ENCODE data around the gene RPL13.

RPL13 gene

GRCh38 chr16:89599902-89600301 is 39.4 kb downstream of the RPL13 start:
- TF ChIP-seq, protein P1, sequence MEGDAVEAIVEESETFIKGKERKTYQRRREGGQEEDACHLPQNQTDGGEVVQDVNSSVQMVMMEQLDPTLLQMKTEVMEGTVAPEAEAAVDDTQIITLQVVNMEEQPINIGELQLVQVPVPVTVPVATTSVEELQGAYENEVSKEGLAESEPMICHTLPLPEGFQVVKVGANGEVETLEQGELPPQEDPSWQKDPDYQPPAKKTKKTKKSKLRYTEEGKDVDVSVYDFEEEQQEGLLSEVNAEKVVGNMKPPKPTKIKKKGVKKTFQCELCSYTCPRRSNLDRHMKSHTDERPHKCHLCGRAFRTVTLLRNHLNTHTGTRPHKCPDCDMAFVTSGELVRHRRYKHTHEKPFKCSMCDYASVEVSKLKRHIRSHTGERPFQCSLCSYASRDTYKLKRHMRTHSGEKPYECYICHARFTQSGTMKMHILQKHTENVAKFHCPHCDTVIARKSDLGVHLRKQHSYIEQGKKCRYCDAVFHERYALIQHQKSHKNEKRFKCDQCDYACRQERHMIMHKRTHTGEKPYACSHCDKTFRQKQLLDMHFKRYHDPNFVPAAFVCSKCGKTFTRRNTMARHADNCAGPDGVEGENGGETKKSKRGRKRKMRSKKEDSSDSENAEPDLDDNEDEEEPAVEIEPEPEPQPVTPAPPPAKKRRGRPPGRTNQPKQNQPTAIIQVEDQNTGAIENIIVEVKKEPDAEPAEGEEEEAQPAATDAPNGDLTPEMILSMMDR (conservative IDR thresholded peaks at IDR 0.05; ENCODE audit: low read depth, low read length) = no peak
- DNase-seq (ENCODE audit: low read depth) = no peak
- H3K4me3 ChIP-seq (ENCODE audit: low read depth, low read length) = no peak overlapping the region

DNA sequence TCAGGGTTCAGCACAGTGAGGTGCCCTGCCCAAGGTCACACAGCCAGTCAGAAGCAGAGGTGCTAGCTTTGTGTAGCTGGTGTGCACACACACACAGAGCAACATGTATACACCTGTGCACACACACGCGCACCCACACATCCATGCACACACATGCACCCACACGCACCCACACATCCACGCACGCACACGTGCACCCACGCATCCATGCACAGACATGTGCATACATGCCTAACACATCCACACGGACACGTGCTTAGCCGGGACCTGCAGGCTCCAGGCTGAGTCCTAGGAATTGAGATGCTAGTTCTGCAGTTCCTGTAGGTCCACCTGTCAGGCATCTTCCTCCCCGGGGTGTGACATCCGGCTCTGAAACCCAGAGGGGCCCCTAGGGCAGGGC is 39.9 kb downstream of the RPL13 start:
- no peak overlapping the region for H3K4me3 ChIP-seq (ENCODE audit: low read depth, low read length)
- DNase-seq (ENCODE audit: low read depth) = no peak
- TF ChIP-seq, protein P1 (conservative IDR thresholded peaks at IDR 0.05; ENCODE audit: low read depth, low read length) = no peak

GRCh38 chr16:89600956-89601355 is 40.5 kb downstream of the RPL13 start:
- no peak overlapping the region for H3K4me3 ChIP-seq (ENCODE audit: low read depth, low read length)
- TF ChIP-seq, protein P1 (conservative IDR thresholded peaks at IDR 0.05; ENCODE audit: low read depth, low read length) = no peak
- peak; percentile 55 for DNase-seq (ENCODE audit: low read depth)

GRCh38 chr16:89601906-89602272 is 41.4 kb downstream of the RPL13 start:
- TF ChIP-seq, protein P1 (conservative IDR thresholded peaks at IDR 0.05; ENCODE audit: low read depth, low read length) = no peak
- no peak overlapping the region for H3K4me3 ChIP-seq (ENCODE audit: low read depth, low read length)
- no peak for DNase-seq (ENCODE audit: low read depth)

DNA sequence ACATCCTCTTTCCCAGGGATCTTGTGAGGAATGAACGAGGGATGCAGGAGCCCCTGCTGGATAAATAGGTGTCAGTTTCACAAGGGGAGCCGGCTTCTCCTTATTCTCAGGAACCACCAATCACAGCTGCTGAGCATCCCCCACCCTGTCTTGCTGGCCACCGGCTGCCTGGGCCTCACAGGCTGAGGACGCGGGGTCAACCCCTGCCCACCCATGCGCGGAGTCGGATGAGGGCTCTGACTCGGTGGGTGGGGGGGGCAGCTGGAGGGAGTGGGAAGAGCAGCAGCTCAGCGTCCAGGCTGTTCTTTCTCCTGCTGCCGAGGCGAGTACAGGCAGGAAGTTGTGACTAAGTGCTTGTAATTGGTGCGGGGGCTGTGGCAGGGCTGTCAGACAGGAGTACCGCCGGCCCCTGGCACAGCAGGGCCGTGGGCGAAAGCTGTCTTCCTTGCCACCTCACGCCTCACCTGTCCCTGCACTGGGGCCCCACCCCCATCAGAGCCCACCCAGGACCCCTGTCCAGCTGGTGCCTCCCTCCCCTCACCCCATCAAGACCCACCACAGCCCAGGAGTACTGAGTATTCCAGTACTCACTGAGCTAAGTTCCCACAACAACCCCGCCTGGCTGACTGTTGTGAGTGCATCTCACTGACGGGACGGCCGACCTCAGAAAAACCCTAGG is 41.9 kb downstream of the RPL13 start:
- no peak overlapping the region for H3K4me3 ChIP-seq (ENCODE audit: low read depth, low read length)
- TF ChIP-seq, protein P1 (conservative IDR thresholded peaks at IDR 0.05; ENCODE audit: low read depth, low read length) = no peak
- peak; percentile 90 for DNase-seq (ENCODE audit: low read depth)

DNA sequence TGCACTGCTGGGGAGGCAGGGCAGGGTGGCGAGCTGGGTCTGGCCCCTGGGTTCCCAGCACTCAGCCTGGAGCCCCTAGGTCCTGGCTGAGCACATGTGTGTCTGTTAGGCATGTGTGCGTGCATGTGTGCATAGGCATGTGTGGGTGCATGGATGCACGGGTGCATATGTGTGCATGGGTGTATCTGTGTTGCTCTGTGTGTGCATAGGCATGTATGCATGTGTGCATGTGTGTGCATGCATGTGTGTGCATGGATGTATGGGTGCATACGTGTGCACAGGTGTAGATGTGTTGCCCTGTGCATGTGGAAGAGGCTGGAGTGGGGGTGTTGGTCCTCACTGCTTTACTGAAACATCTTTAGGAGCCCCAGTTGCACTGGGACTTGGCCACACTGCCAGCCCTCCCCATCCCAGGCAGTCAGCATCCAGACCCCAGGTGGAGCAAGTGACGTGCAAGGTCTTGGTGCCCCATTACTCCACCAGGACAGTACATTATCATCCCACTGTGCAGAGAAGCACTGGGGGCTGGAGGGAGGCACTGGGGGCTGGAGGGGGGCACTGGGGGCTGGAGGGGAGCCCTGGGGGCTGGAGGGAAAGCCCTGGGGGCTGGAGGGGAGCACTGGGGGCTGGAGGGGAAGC is 42.6 kb downstream of the RPL13 start:
- TF ChIP-seq, protein P1 (conservative IDR thresholded peaks at IDR 0.05; ENCODE audit: low read depth, low read length) = no peak

GRCh38 chr16:89604764-89605163 is 44.3 kb downstream of the RPL13 start:
- DNase-seq (ENCODE audit: low read depth) = no peak
- TF ChIP-seq, protein P1 (conservative IDR thresholded peaks at IDR 0.05; ENCODE audit: low read depth, low read length) = no peak
- no peak overlapping the region for H3K4me3 ChIP-seq (ENCODE audit: low read depth, low read length)

More for the DNA sequence above, 42.6 kb downstream of the RPL13 start:
- no peak overlapping the region for H3K4me3 ChIP-seq (ENCODE audit: low read depth, low read length)
- DNase-seq (ENCODE audit: low read depth) = no peak
